HepG2 (cell line): ENCODE data around the gene WDR48. TPM values are rescaled to one million over a fixed set of nuclear protein-coding genes. Genes with fewer than 3 reads are reported as not detected.

Source experiments
- BRD4 ChIP-seq: sonication (generic); formaldehyde crosslinking; IDR thresholded peaks from 2 replicates; pipeline ENCODE4 v1.4.0; 2020; ENCODE audit warnings: missing genetic modification reagents
- DMAP1 ChIP-seq: IDR thresholded peaks from 2 replicates; pipeline ENCODE4 v1.6.1; 2016
- HNF1B ChIP-seq: sonication (generic); formaldehyde crosslinking; IDR thresholded peaks from 2 replicates; pipeline ENCODE4 v1.5.1; 2020; ENCODE audit warnings: mild to moderate bottlenecking, moderate library complexity, missing genetic modification reagents
- KAT2B ChIP-seq: fragments of 150-350 bp; IDR thresholded peaks from 2 replicates; pipeline ENCODE4 v1.6.1; 2014; ENCODE audit warnings: low read depth, low read length, borderline replicate concordance
- KAT8 ChIP-seq: IDR thresholded peaks from 2 replicates; pipeline ENCODE4 v1.6.1; 2016; ENCODE audit warnings: missing genetic modification reagents, missing compliant biosample characterization
- TGIF2 ChIP-seq: IDR thresholded peaks from 2 replicates; pipeline ENCODE4 v1.6.1; 2016; ENCODE audit warnings: control low read depth, missing compliant biosample characterization
- TOE1 ChIP-seq: sonication (generic); formaldehyde crosslinking; IDR thresholded peaks from 2 replicates; pipeline ENCODE4 v1.4.0; 2020; ENCODE audit warnings: mild to moderate bottlenecking, missing genetic modification reagents
- ZFP36L1 ChIP-seq: sonication (generic); formaldehyde crosslinking; IDR thresholded peaks from 2 replicates; pipeline ENCODE4 v1.8.0; 2022; ENCODE audit warnings: mild to moderate bottlenecking, missing genetic modification reagents, moderate library complexity
- ZKSCAN5 ChIP-seq: sonication (generic); formaldehyde crosslinking; IDR thresholded peaks from 2 replicates; pipeline ENCODE4 v1.5.1; 2020; ENCODE audit warnings: mild to moderate bottlenecking, missing genetic modification reagents
- ZKSCAN8 ChIP-seq: IDR thresholded peaks from 2 replicates; pipeline ENCODE4 v1.6.1; 2016; ENCODE audit warnings: borderline replicate concordance, missing genetic modification reagents, missing compliant biosample characterization
- ZNF180 ChIP-seq: sonication (generic); formaldehyde crosslinking; IDR thresholded peaks from 2 replicates; pipeline ENCODE4 v1.4.0; 2020; ENCODE audit warnings: low read depth, missing genetic modification reagents, borderline replicate concordance
- ZNF550 ChIP-seq: sonication (generic); formaldehyde crosslinking; IDR thresholded peaks from 2 replicates; pipeline ENCODE4 v1.4.0; 2020; ENCODE audit warnings: mild to moderate bottlenecking, missing genetic modification reagents, borderline replicate concordance
- ZNF564 ChIP-seq: sonication (generic); formaldehyde crosslinking; IDR thresholded peaks from 2 replicates; pipeline ENCODE4 v1.8.1; 2023; ENCODE audit warnings: mild to moderate bottlenecking, missing genetic modification reagents
- ZNF567 ChIP-seq: sonication (generic); formaldehyde crosslinking; IDR thresholded peaks from 2 replicates; pipeline ENCODE4 v1.8.1; 2023; ENCODE audit warnings: mild to moderate bottlenecking, missing genetic modification reagents, borderline replicate concordance
- ZNF777 ChIP-seq: sonication (generic); formaldehyde crosslinking; IDR thresholded peaks from 2 replicates; pipeline ENCODE4 v1.4.0; 2020; ENCODE audit warnings: missing genetic modification reagents
- polyA plus RNA-seq, 8 experiments: library from polyadenylated mRNA; depleted of rRNA in 3 of 8; stranded (reverse) in 7 of 8; unstranded in 1 of 8; fragments of >200 nt; fragmentation: Illumina TruSeq in 4 of 8; extraction: Trizol in 4 of 8; gene quantifications; 2 replicates each; pipeline versions ENCODE4 v1.2.1 to v1.2.3, GENCODE V29; 2011 to 2016; ENCODE audit warnings: low read depth in 4 of 8, missing spikeins in 1 of 8, mixed read lengths in 1 of 8; ENCODE audit not compliant: insufficient read depth in 1 of 8
- total RNA-seq, 5 experiments: library from RNA; depleted of rRNA; stranded (reverse); fragments of >200 nt; fragmentation: Illumina TruSeq; extraction: Trizol; gene quantifications; 2 replicates each; pipeline ENCODE4 v1.2.3, GENCODE V29; 2016; ENCODE audit warnings: low read depth in 1 of 5
- TF ChIP-seq, protein P1 (sequence below): sonication (generic); formaldehyde crosslinking; IDR thresholded peaks from 2 replicates; pipeline ENCODE4 v1.4.0; 2020; ENCODE audit warnings: missing genetic modification reagents, borderline replicate concordance
- TF ChIP-seq, protein P2 (sequence below): conservative IDR thresholded peaks from 2 replicates; pipeline ENCODE4 v1.6.1; 2018; ENCODE audit warnings: missing genetic modification reagents
- TF ChIP-seq, protein P3 (sequence below): sonication (generic); formaldehyde crosslinking; IDR thresholded peaks from 2 replicates; pipeline ENCODE4 v1.5.1; 2020; ENCODE audit warnings: missing genetic modification reagents, mild to moderate bottlenecking, borderline replicate concordance
- TF ChIP-seq, protein P4 (sequence below): IDR thresholded peaks from 2 replicates; pipeline ENCODE4 v1.6.1; 2016; ENCODE audit warnings: missing compliant biosample characterization, missing genetic modification reagents, borderline replicate concordance

WDR48 gene
- total and polyA plus RNA-seq, 2 of the 13 experiments (the other 11 are each of a cell fraction or from before 2014, with no cell fraction given) = 29.2 to 31.2 TPM

- TF ChIP-seq TOE1 (CRISPR knock-in tag) (no peak), HNF1B (CRISPR knock-in tag) (0 out of 2 replicates have a peak, but pooled peaks have one; percentile 48), ZNF564 (no peak; the same call in 1 of the 2 replicates), ZKSCAN8 (CRISPR knock-in tag) (0 out of 2 replicates have a peak, but pooled peaks have one; percentile 33), ZFP36L1 (CRISPR knock-in tag) (no peak), DMAP1 (CRISPR knock-in tag) (no peak; the same call in 1 of the 2 replicates), TGIF2 (CRISPR knock-in tag) (no peak), ZNF180 (CRISPR knock-in tag) (no peak), BRD4 (CRISPR knock-in tag) (no peak), ZKSCAN5 (CRISPR knock-in tag) (no peak), KAT2B (no peak), KAT8 (peak; percentile 8; the same call in 1 of the 2 replicates), ZNF777 (peak; percentile 40; the same call in 1 of the 2 replicates), ZNF567 (CRISPR knock-in tag) (0 out of 2 replicates have a peak, but pooled peaks have one; percentile 82), ZNF550 (CRISPR knock-in tag) (0 out of 2 replicates have a peak, but pooled peaks have one; percentile 59)
- TF ChIP-seq, protein P1, sequence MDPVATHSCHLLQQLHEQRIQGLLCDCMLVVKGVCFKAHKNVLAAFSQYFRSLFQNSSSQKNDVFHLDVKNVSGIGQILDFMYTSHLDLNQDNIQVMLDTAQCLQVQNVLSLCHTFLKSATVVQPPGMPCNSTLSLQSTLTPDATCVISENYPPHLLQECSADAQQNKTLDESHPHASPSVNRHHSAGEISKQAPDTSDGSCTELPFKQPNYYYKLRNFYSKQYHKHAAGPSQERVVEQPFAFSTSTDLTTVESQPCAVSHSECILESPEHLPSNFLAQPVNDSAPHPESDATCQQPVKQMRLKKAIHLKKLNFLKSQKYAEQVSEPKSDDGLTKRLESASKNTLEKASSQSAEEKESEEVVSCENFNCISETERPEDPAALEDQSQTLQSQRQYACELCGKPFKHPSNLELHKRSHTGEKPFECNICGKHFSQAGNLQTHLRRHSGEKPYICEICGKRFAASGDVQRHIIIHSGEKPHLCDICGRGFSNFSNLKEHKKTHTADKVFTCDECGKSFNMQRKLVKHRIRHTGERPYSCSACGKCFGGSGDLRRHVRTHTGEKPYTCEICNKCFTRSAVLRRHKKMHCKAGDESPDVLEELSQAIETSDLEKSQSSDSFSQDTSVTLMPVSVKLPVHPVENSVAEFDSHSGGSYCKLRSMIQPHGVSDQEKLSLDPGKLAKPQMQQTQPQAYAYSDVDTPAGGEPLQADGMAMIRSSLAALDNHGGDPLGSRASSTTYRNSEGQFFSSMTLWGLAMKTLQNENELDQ (CRISPR knock-in tag) = no peak
- TF ChIP-seq, protein P2, sequence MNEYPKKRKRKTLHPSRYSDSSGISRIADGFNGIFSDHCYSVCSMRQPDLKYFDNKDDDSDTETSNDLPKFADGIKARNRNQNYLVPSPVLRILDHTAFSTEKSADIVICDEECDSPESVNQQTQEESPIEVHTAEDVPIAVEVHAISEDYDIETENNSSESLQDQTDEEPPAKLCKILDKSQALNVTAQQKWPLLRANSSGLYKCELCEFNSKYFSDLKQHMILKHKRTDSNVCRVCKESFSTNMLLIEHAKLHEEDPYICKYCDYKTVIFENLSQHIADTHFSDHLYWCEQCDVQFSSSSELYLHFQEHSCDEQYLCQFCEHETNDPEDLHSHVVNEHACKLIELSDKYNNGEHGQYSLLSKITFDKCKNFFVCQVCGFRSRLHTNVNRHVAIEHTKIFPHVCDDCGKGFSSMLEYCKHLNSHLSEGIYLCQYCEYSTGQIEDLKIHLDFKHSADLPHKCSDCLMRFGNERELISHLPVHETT (CRISPR knock-in tag) = no peak
- TF ChIP-seq, protein P3, sequence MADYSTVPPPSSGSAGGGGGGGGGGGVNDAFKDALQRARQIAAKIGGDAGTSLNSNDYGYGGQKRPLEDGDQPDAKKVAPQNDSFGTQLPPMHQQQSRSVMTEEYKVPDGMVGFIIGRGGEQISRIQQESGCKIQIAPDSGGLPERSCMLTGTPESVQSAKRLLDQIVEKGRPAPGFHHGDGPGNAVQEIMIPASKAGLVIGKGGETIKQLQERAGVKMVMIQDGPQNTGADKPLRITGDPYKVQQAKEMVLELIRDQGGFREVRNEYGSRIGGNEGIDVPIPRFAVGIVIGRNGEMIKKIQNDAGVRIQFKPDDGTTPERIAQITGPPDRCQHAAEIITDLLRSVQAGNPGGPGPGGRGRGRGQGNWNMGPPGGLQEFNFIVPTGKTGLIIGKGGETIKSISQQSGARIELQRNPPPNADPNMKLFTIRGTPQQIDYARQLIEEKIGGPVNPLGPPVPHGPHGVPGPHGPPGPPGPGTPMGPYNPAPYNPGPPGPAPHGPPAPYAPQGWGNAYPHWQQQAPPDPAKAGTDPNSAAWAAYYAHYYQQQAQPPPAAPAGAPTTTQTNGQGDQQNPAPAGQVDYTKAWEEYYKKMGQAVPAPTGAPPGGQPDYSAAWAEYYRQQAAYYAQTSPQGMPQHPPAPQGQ (CRISPR knock-in tag) = peak; percentile 64; the same call in 1 of the 2 replicates
- TF ChIP-seq, protein P4, sequence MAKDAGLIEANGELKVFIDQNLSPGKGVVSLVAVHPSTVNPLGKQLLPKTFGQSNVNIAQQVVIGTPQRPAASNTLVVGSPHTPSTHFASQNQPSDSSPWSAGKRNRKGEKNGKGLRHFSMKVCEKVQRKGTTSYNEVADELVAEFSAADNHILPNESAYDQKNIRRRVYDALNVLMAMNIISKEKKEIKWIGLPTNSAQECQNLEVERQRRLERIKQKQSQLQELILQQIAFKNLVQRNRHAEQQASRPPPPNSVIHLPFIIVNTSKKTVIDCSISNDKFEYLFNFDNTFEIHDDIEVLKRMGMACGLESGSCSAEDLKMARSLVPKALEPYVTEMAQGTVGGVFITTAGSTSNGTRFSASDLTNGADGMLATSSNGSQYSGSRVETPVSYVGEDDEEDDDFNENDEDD (CRISPR knock-in tag) = no peak; the same call in 1 of the 2 replicates
Observed at GRCh38 chr3:39107388-39108199, 55.8 kb downstream of the WDR48 start, which contains the start of the genes GORASP1 and TTC21A (continued).
